Liver (tissue), 3 donors: ENCODE data around the gene NTMT1.

Experiments used
- CTCF ChIP-seq: fragments of 150-350 bp; IDR thresholded peaks from 2 replicates; pipeline ENCODE4 v1.5.1; 2017; ENCODE audit warnings: improper control_type of control experiment, low read depth, low read length; ENCODE audit not compliant: missing input control
- EGR1 ChIP-seq, 2 donors: IDR thresholded peaks; 2 replicates each; pipeline ENCODE4 v1.6.1; 2016 to 2018; ENCODE audit warnings: antibody characterized with exemption in 2 of 2, low read depth in 2 of 2
- GABPA ChIP-seq, 2 donors: IDR thresholded peaks in 1 of 2; conservative IDR thresholded peaks in 1 of 2; 2 replicates each; pipeline ENCODE4 v1.6.1; 2016; ENCODE audit warnings: antibody characterized with exemption in 2 of 2, mild to moderate bottlenecking in 1 of 2, moderate library complexity in 1 of 2
- NR2F2 ChIP-seq: IDR thresholded peaks from 2 replicates; pipeline ENCODE4 v1.6.1; 2016; ENCODE audit warnings: antibody characterized with exemption
- REST ChIP-seq: IDR thresholded peaks from 2 replicates; pipeline ENCODE4 v1.6.1; 2016; ENCODE audit warnings: antibody characterized with exemption, mild to moderate bottlenecking
- TAF1 ChIP-seq: conservative IDR thresholded peaks from 2 replicates; pipeline ENCODE4 v1.6.1; 2016; ENCODE audit warnings: antibody characterized with exemption, mild to moderate bottlenecking
- ZBTB33 ChIP-seq: IDR thresholded peaks from 2 replicates; pipeline ENCODE4 v1.6.1; 2016; ENCODE audit warnings: antibody characterized with exemption
- TF ChIP-seq, protein P1 (sequence below): IDR thresholded peaks from 2 replicates; pipeline ENCODE4 v1.6.1; 2016; ENCODE audit warnings: antibody characterized with exemption
- donor health status: healthy.
- donor health status: healthy.

GRCh38 chr9:129633207-129633606, 7.2 kb downstream of the NTMT1 start:
- TF ChIP-seq TAF1 = no peak
- TF ChIP-seq, protein P1, sequence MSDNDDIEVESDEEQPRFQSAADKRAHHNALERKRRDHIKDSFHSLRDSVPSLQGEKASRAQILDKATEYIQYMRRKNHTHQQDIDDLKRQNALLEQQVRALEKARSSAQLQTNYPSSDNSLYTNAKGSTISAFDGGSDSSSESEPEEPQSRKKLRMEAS = no peak
- TF ChIP-seq CTCF = no peak
- no peak for TF ChIP-seq REST
- TF ChIP-seq NR2F2 = no peak
- no peak for TF ChIP-seq GABPA (IDR thresholded peaks at IDR 0.05 in 1 of 2, conservative IDR thresholded peaks at IDR 0.05 in 1 of 2)
- no peak for TF ChIP-seq EGR1 (IDR thresholded peaks at IDR 0.05; ENCODE audit: low read depth in 2 of 2)
- TF ChIP-seq ZBTB33 = no peak
